Keratinocyte (primary cell): Measurements from ENCODE around the gene AHNAK. TPM values are rescaled to one million over a fixed set of nuclear protein-coding genes. Genes with fewer than 3 reads are reported as not detected.

Source experiments
- DNase-seq: peaks from one replicate; pipeline ENCODE4 v3.0.0-alpha.2; 2011; ENCODE audit warnings: low read depth, missing footprints, low spot score
- FAIRE-seq: peaks from 2 replicates; lab custom pipeline; 2011; peaks lifted over from hg19 to GRCh38; lab: Jason Lieb, UNC
- H2AFZ ChIP-seq: 2 replicates; pipeline ENCODE4 v1.6.0; 2012; ENCODE audit warnings: low read length, control low read depth, inconsistent platforms; ENCODE audit not compliant: control insufficient read depth
- H3K27ac ChIP-seq: 2 replicates; pipeline ENCODE4 v1.5.1; 2011; ENCODE audit warnings: low read length; ENCODE audit not compliant: control insufficient read depth, insufficient read depth
- H3K27me3 ChIP-seq: 3 replicates; pipeline ENCODE4 v1.6.0; 2011; ENCODE audit warnings: low read length; ENCODE audit not compliant: control insufficient read depth, insufficient read depth; ENCODE audit errors: extremely low read depth
- H3K36me3 ChIP-seq, 2 experiments: 2 replicates in 1 of 2; 3 replicates in 1 of 2; pipeline ENCODE4 v1.5.1; 2011; ENCODE audit warnings: low read length in 2 of 2, mild to moderate bottlenecking in 1 of 2; ENCODE audit not compliant: control insufficient read depth in 2 of 2, insufficient read depth in 2 of 2; ENCODE audit errors: extremely low read depth in 1 of 2
- H3K4me1 ChIP-seq: 3 replicates; pipeline ENCODE4 v1.5.1; 2011; ENCODE audit warnings: low read length; ENCODE audit not compliant: control insufficient read depth, insufficient read depth; ENCODE audit errors: extremely low read depth
- H3K4me2 ChIP-seq: 3 replicates; pipeline ENCODE4 v1.6.0; 2011; ENCODE audit warnings: low read depth, low read length; ENCODE audit not compliant: control insufficient read depth, insufficient read depth; ENCODE audit errors: extremely low read depth
- H3K4me3 ChIP-seq, 3 experiments: fragments of 200-600 bp in 1 of 3; sonication (generic) in 1 of 3; 2 replicates in 2 of 3; 3 replicates in 1 of 3; pipeline ENCODE4 v1.5.1; 2011 to 2016; ENCODE audit warnings: low read length in 3 of 3, mild to moderate bottlenecking in 3 of 3, control low read depth in 2 of 3, inconsistent platforms in 1 of 3, low read depth in 1 of 3, mixed read lengths in 1 of 3, mixed run types in 1 of 3, moderate library complexity in 1 of 3; ENCODE audit not compliant: control insufficient read depth in 2 of 3, insufficient read depth in 2 of 3; ENCODE audit errors: extremely low read depth in 1 of 3
- H3K79me2 ChIP-seq: 2 replicates; pipeline ENCODE4 v1.6.0; 2012; ENCODE audit warnings: low read length; ENCODE audit not compliant: control insufficient read depth, insufficient read depth
- H3K9ac ChIP-seq: 3 replicates; pipeline ENCODE4 v1.6.0; 2011; ENCODE audit warnings: low read length; ENCODE audit not compliant: control insufficient read depth, insufficient read depth; ENCODE audit errors: extremely low read depth
- H3K9me1 ChIP-seq: 3 replicates; pipeline ENCODE4 v1.6.0; 2011; ENCODE audit warnings: low read length; ENCODE audit not compliant: control insufficient read depth, insufficient read depth; ENCODE audit errors: extremely low read depth
- H3K9me3 ChIP-seq: 2 replicates; pipeline ENCODE4 v1.5.1; 2012; ENCODE audit warnings: low read depth, low read length; ENCODE audit not compliant: control insufficient read depth
- H4K20me1 ChIP-seq: 3 replicates; pipeline ENCODE4 v1.6.0; 2011; ENCODE audit warnings: low read length; ENCODE audit not compliant: control insufficient read depth, insufficient read depth; ENCODE audit errors: extremely low read depth
- EZH2 ChIP-seq: IDR thresholded peaks from one replicate; pipeline ENCODE4 v1.6.1; 2012; ENCODE audit warnings: inconsistent platforms, mild to moderate bottlenecking, low read length, moderate library complexity
- dilution Hi-C: fragments of 300-500 bp; cut with MboI; formaldehyde crosslinking; loops from one replicate; pipeline ENCODE4 v1.7.0; 2020; ENCODE audit warnings: low sequenced_read_pairs; ENCODE audit not compliant: extremely low pct_ligation_motif_present
- polyA plus RNA-seq, 5 experiments: library from polyadenylated mRNA; depleted of rRNA in 3 of 5; stranded (reverse) in 3 of 5; stranded (forward) in 1 of 5; unstranded in 1 of 5; fragments of >200 nt; gene quantifications; 1 replicate in 1 of 5; 2 replicates in 3 of 5; 3 replicates in 1 of 5; pipeline versions ENCODE4 v1.2.1 to v1.2.3, GENCODE V29; 2011 to 2012; ENCODE audit warnings: missing spikeins in 2 of 5, low read depth in 1 of 5, low replicate concordance in 1 of 5
- TF ChIP-seq, protein P1 (sequence below), 3 experiments: IDR thresholded peaks in 1 of 3; conservative IDR thresholded peaks in 1 of 3; optimal IDR thresholded peaks in 1 of 3; 2 replicates in 2 of 3; 3 replicates in 1 of 3; pipeline versions ENCODE3 to v1.5.1; 2011; ENCODE audit warnings: low read length in 3 of 3, mild to moderate bottlenecking in 3 of 3, moderate library complexity in 2 of 3, control low read depth in 1 of 3, inconsistent platforms in 1 of 3; ENCODE audit not compliant: insufficient read depth in 2 of 3; ENCODE audit errors: extremely low read depth in 1 of 3

Gene AHNAK
- polyA plus RNA-seq, 1 donor (not counting 4 experiments of a cell fraction or from before 2014, with no cell fraction given): 220 TPM

DNA sequence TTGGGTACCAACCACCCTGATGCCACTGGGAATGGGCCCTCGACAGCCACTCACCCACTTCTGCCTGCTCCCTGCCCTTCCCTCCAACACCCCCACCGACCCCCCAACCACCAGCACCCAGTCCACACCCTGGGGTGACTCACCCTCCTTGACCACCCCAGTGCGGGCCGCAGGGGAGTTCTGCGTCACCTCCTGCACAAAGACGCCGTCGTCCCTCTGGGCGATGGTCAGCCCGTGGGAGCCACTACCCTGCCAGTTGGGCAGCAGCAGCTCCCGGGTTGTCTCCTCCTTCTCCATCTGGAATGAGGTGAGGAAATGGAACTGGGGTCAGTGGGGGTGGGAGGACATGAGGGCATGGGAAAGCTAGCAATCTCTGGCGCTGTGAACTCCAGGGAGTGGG lies 10.8 kb downstream of the AHNAK start:
- peaks cover 63% of the 10 kb centered on the region in 2 experiments for H3K36me3 ChIP-seq
- dilution Hi-C loops: no loop called here

DNA sequence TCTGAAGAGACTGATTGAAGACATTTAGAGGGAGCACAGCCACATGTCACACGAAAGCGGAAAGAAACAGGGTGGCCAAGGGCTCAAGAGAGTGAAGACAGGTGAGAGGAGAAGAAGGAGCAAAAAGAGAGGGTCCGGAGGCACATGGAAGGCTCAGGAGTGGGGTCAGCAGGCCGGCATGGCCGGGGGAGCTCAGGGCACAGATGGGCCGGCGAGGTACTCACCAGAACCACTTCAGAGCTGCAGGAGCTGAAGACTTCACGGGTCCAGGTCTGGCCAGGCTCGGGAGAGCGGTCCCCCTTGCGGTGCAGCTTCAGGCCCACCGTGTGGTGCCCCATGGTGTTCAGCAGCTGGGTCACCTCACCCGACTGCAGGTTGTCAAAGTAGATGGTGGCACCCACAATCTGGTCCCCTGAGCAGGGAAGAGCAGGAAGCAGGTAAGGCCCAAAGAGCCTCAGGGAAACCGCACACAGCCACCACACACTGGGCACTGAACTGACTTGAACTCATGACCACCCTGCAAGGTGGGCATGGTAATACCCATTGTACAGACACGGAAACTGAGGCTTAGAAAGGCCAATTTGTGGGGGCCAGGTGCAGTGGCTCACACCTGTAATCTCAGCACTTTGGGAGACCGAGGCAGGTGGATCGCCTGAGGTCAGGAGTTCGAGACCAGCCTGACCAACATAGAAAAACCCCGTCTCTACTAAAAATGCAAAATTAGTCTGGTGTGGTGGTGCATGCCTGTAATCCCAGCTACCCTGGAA lies 11.6 kb downstream of the AHNAK start:
- peaks cover 20% of the 10 kb centered on the region for H3K4me1 ChIP-seq
- H2AFZ ChIP-seq: no peak overlapping the region
- H3K36me3 ChIP-seq: peaks cover 64 to 72% of the 10 kb centered on the region in 2 experiments
- DNase-seq (no peak), FAIRE-seq (no peak)
- H3K4me3 ChIP-seq: no peak overlapping the region
- no peak overlapping the region for H3K9ac ChIP-seq
- H3K27ac ChIP-seq: no peak overlapping the region
- H3K9me1 ChIP-seq: peaks cover 7% of the 10 kb centered on the region
- no peaks in the 10 kb centered on the region for H3K27me3 ChIP-seq
- TF ChIP-seq, protein P1, sequence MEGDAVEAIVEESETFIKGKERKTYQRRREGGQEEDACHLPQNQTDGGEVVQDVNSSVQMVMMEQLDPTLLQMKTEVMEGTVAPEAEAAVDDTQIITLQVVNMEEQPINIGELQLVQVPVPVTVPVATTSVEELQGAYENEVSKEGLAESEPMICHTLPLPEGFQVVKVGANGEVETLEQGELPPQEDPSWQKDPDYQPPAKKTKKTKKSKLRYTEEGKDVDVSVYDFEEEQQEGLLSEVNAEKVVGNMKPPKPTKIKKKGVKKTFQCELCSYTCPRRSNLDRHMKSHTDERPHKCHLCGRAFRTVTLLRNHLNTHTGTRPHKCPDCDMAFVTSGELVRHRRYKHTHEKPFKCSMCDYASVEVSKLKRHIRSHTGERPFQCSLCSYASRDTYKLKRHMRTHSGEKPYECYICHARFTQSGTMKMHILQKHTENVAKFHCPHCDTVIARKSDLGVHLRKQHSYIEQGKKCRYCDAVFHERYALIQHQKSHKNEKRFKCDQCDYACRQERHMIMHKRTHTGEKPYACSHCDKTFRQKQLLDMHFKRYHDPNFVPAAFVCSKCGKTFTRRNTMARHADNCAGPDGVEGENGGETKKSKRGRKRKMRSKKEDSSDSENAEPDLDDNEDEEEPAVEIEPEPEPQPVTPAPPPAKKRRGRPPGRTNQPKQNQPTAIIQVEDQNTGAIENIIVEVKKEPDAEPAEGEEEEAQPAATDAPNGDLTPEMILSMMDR (optimal IDR thresholded peaks at IDR 0.05 in 1 of 3, IDR thresholded peaks at IDR 0.05 in 1 of 3, conservative IDR thresholded peaks at IDR 0.05 in 1 of 3; ENCODE audit: extremely low read depth in 1 of 3, insufficient read depth in 2 of 3, low read length in 3 of 3): no peak
- no peak for TF ChIP-seq EZH2
- peaks cover 96% of the 10 kb centered on the region for H3K79me2 ChIP-seq
- dilution Hi-C loops: no loop called here
- no peak overlapping the region for H3K4me2 ChIP-seq
- no peaks in the 10 kb centered on the region for H3K9me3 ChIP-seq
- H4K20me1 ChIP-seq: peaks cover 82% of the 10 kb centered on the region

More for the DNA sequence above, 10.8 kb downstream of the AHNAK start:
- H4K20me1 ChIP-seq: peaks cover 80% of the 10 kb centered on the region
- H3K9me1 ChIP-seq: peaks cover 6% of the 10 kb centered on the region
- no peaks in the 10 kb centered on the region for H3K9me3 ChIP-seq
- H3K4me3 ChIP-seq: no peak overlapping the region
- no peak overlapping the region for H3K4me2 ChIP-seq
- H3K9ac ChIP-seq: no peak overlapping the region
- H3K4me1 ChIP-seq: peaks cover 29% of the 10 kb centered on the region
- TF ChIP-seq, protein P1 (optimal IDR thresholded peaks at IDR 0.05 in 1 of 3, IDR thresholded peaks at IDR 0.05 in 1 of 3, conservative IDR thresholded peaks at IDR 0.05 in 1 of 3; ENCODE audit: extremely low read depth in 1 of 3, insufficient read depth in 2 of 3, low read length in 3 of 3): no peak
- no peak for TF ChIP-seq EZH2
- no peak for DNase-seq
- H2AFZ ChIP-seq: no peak overlapping the region
- H3K79me2 ChIP-seq: peaks cover 95% of the 10 kb centered on the region
- no peaks in the 10 kb centered on the region for H3K27me3 ChIP-seq
- FAIRE-seq: no peak
- H3K27ac ChIP-seq: no peak overlapping the region
